GM21737 (cell line): ENCODE results near the gene GPR157.
"Not testable (repeated sequence)": the region's sequence is repeated elsewhere in the genome, so short reads cannot be mapped to it uniquely, and the experiment has no call there.

Experiments
- ATAC-seq: cut with Tn5 transposase; IDR thresholded peaks from one replicate; pipeline ENCODE4 v1.9.1; 2021; ENCODE audit warnings: mild to moderate bottlenecking, moderate library complexity; ENCODE audit not compliant: unreplicated experiment

GPR157 gene

DNA sequence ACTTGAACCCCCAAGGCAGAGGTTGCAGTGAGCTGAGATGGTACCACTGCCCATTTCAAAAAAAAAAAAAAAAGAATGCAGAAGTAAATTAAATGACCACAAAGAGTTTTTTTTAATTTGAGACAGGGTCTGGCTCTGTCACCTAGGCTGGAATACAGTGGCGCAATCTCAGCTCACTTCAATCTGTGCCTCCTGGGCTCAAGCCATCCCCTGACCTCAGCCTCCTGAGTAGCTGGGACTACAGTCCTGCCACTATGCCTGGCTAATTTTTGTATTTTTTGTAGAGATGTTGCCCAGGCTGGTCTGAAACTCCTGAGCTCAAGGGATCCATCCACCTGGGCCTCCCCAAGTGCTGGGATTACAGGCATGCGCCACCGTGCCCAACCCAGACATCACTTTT, 20.2 kb upstream of the GPR157 start:
- ATAC-seq: no peak

GRCh38 chr1:9146156-9146555, 17.3 kb upstream of the GPR157 start:
- ATAC-seq: no peak

- no peak for ATAC-seq
Measured at GRCh38 chr1:9145714-9146113, 16.8 kb upstream of the GPR157 start.

DNA sequence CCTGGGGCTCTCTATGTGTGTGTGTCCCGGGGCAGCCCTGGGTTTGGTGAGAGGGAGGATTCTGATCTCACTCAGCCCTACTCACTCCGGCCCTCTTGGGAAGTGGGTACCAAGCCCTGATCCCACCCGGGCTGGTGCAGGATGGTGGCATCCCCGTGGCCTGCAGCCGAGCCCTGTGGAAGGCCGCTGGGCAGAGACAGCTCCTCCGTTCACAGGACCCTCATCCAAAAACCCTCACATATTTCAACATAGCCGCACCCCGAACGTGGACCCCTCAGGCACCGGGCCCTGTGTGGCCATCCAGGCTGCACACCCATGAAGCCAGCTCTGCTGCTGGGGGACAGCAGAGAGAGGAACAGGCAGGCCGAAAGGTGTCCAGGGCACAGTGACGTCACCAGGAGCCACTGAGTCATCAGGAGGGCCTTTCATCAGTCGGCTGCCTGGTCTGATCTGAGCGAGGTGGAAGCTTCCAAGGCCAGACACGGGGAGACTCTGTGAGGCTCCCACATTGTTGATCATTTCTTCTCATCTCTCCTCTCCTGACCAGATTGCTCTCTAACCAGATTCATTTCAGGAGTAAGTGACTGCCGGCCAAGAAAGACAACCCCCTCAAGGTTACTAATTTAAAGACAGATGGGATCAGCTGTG, 16.2 kb upstream of the GPR157 start:
- no peak for ATAC-seq

DNA sequence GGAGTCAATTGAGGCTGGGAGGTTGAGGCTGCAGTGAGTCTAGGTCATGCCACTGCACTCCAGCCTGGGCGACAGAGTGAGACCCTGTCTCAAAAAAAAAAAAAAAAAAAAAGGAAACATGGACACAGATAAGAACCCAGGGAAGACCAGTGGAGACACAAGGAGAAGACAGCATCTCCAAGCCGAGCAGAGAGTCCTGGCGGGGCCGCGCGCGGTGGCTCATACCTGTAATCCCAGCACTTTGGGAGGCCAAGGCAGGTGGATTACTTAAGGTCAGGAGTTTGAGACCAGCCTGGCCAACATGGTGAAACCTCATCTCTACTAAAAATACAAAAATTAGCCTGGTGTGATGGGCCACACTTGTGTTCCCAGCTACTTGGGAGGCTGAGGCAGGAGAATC, 15.6 kb upstream of the GPR157 start:
- ATAC-seq: not testable (repeated sequence)

DNA sequence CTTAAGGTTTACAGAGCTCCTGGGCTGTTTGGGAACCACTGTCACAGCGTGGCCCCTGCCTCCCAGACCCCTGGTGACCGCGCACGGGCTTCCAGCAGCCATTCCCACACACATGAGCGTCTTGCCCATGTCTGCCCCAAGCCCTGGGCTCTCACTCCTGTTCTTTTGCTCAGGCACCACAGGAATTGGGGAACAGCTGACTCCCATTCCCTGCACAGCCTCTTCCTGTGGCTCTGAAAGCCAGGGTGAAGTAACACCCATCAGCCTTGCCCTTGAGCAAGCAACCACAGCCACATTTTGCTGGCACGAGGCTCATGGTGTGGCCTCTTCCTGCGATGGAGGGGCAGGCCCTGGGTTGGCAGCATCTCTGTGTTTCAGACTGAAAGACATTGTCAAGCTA, 14.3 kb upstream of the GPR157 start:
- ATAC-seq: no peak

DNA sequence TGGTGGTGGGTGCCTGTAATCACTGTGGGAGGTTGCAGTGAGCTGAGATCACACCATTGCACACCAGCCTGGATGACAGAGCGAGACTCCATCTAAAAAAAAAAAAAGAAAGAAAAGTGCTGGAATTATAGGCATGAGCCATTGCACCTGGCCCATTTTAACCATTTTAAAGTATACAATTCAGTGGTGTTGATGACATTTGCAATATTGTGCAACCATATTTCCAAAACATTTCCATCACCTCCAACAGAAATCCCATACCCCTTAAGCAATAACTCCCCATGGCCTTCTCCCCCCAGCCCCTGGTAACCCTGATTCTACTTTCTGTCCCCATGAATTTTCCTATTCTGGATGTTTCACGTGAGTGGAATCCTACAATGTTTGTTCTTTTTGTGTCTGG, 11.0 kb upstream of the GPR157 start:
- no peak for ATAC-seq

- ATAC-seq: no peak
Measured at GRCh38 chr1:9136932-9137331, 8.0 kb upstream of the GPR157 start.

- ATAC-seq: no peak
Measured at GRCh38 chr1:9135073-9135836, 6.4 kb upstream of the GPR157 start.

- ATAC-seq: no peak
Measured at GRCh38 chr1:9133870-9134585, 5.1 kb upstream of the GPR157 start.

DNA sequence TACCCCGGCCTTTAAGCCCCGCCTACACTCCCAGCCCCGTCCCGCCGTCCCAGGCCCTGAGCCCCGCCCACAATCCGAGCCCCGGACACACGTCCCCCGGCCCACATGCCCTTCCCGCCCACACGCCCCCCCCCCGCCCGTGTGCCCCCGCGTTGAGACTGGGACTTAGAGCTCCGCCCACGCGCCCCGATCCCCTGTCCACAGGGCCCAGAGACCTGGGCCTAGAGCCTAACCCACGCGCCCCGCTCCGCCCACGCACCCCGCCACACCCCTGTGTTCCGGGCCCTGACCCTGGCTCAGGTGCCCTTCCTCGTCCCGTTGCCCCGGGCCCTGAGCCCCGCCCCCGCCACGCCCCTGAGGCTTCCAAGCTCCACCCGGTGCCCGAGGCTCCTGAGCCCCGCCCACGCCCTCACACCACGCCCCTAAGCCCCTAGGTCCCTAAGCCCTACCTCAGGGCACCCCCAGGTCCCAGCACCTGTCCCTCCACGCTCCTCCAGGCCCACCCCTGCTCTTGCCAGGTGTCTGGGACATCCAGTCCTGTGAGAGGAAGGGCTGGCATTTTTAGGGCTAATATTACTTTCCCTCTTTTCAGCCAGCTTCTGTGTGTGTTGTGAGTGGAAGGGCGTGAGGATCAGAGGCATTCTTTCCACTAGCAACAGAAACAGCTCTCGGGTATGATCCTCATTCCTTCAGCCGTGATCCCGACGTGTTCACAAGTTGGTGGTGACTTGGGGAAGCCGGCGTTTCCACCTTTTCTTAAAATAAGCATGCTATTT, 552 bp upstream of the GPR157 start:
- ATAC-seq: peak; percentile 75

- ATAC-seq: no peak
Measured at GRCh38 chr1:9128166-9128519, 759 bp downstream of the GPR157 start.

- ATAC-seq: no peak
Measured at GRCh38 chr1:9127395-9128165, 1.3 kb downstream of the GPR157 start.

DNA sequence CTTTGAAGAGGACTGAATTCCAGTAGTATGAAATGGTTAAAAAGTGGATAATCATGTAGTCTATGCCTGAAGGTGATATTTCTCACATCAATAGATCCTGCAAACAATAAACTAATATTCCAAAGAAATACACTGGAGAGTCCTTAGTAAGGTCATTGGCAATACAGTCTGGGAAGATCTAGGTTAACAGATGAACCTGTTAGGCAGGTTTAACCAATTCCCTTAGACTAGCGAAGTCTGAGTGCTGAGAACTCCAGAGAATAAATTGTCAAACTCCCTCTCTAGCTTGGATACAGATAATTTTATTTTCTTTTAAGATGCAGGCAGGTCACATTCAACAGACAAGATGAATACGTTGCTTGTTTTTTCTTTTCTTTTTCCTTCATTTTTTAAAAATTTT, 2.4 kb downstream of the GPR157 start:
- no peak for ATAC-seq

GRCh38 chr1:9125847-9126246, 3.1 kb downstream of the GPR157 start:
- ATAC-seq: not testable (repeated sequence)

GRCh38 chr1:9125325-9125724, 3.6 kb downstream of the GPR157 start:
- ATAC-seq: no peak

GRCh38 chr1:9124389-9124788, 4.5 kb downstream of the GPR157 start:
- ATAC-seq: not testable (repeated sequence)

DNA sequence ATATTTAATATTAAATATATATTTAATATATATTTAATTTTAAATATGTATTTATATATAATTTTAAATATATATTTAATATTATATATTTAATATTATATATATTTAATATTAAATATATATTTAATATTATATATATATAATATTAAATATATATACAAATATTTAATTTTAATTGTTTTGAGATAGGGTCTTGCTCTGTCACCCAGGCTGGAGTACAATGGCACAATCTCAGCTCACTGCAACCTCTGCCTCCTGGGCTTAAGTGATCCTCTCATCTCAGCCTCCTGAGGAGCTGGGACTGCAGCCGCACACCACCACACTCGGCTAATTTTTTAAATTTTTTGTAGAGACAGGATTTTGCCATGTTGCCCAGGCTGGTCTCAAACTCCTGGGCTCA, 5.2 kb downstream of the GPR157 start:
- ATAC-seq: not testable (repeated sequence)

DNA sequence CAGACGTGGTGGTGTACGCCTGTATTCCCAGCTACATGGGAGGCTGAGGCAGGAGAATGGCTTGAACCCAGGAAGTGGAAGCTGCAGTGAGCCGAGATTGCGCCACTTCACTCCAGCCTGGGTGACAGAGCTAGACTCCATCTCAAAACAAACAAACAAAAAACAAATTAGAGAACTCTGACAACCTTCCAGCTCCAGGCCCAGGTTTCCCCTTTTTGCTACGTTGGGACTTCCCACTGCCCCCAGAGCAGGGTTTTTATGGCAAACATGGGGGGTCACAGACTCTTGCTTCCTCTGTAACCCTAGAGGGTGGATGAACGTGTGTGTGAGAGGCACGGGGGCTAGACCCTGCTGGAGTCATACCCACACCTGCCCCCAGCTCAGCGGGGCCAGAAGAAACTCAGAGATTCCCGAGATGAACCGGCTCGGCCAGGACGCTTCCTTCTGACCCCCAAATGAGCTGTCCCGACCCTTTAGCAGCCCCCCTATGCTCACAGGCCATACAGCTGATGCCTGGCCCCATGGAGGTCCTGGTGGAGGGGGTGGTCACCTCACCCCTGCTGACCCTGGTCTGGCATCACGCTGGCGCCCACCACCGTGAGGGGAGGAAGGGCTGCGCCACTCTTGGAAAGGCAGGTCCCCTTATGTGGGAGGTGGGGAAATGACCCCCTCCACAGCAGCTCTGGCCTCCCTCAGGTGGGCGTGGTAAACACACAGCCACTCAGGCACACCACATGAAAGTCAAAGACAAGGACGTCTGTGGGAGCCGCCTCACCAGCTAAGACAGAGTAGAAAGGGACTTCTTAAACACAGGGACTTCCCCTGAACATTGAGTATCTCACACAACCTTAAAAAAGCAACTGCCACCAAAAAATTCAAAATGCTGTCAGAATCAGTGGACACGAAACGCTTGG, 7.1 kb downstream of the GPR157 start:
- ATAC-seq: no peak
